Measurements from ENCODE around the gene TRABD2B.

Gene TRABD2B

DNA sequence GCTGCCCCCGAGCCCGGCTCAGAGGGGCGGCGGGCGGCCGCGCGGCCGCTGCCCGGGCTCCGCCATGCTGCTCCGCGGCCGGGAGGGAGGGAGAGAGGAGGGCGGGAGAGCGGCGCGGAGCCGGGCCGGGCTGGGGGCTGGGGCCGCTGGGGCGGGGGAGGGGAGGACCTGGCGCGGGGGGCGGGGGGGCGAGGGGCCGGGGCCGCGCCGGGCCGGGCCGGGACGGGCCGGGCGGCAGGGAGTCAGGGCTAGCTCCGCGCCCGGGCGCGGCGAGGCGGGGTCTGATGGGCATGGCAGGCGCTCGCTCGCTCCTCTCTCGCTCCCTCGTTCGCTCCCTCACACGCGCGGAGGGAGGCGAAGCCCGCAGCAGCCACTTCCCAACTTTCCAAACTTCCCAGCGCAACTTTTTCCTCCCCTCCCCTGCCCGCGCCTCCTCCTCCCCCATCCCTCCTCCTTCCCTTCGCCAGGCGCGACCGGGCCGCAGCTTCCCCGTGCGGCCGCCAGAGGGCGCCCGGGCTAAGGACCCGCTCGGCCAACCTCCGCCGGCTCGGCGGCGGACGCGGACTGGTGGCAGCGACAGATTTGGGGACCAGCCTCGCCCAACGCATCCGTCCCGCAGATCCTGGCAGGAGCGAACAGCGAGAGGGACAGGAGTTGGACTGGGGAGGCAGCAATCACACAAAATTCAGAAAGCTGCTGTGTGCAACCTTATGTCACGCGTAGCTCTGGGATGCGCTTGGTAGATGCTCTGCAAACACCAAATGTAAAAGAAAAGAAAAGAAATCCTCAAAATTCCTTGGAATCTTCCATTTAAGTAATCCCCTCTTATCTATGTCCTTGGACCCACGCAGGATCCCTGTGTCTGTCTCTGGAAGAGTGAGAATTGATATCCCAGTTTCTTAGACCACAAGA is at the start of gene TRABD2B:
TSS of gene TRABD2B (minus strand) at position 97 of the 912 bp plus-strand sequence.
- TF ChIP-seq, protein P1, sequence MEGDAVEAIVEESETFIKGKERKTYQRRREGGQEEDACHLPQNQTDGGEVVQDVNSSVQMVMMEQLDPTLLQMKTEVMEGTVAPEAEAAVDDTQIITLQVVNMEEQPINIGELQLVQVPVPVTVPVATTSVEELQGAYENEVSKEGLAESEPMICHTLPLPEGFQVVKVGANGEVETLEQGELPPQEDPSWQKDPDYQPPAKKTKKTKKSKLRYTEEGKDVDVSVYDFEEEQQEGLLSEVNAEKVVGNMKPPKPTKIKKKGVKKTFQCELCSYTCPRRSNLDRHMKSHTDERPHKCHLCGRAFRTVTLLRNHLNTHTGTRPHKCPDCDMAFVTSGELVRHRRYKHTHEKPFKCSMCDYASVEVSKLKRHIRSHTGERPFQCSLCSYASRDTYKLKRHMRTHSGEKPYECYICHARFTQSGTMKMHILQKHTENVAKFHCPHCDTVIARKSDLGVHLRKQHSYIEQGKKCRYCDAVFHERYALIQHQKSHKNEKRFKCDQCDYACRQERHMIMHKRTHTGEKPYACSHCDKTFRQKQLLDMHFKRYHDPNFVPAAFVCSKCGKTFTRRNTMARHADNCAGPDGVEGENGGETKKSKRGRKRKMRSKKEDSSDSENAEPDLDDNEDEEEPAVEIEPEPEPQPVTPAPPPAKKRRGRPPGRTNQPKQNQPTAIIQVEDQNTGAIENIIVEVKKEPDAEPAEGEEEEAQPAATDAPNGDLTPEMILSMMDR (IDR thresholded peaks at IDR 0.05; ENCODE audit: extremely low read depth, missing control alignments): peak; percentile 95
- peak; percentile 96 for DNase-seq (ENCODE audit: low spot score)

DNA sequence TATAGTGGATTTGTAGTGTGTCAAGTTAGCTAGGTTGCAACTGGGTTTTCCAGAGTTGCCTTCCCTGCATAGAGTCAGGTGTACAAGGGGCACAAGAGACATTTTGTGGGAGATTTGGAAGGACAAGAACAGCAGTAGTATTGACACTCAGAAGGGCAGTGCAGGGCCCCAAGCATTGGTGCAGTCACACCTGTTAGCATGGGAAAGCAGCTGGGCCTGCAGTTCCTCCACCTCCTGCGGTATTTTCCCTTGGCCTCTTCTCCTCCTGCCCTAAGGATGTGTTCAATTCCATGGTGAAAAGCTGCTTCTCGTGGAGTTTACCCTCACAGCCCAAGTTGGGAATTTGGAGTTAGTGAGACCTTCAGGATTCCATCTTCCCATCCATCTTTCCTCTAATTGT is 47.1 kb upstream of the TRABD2B start:
- no peak for DNase-seq (ENCODE audit: low spot score)
- TF ChIP-seq, protein P1 (IDR thresholded peaks at IDR 0.05; ENCODE audit: extremely low read depth, missing control alignments): no peak

DNA sequence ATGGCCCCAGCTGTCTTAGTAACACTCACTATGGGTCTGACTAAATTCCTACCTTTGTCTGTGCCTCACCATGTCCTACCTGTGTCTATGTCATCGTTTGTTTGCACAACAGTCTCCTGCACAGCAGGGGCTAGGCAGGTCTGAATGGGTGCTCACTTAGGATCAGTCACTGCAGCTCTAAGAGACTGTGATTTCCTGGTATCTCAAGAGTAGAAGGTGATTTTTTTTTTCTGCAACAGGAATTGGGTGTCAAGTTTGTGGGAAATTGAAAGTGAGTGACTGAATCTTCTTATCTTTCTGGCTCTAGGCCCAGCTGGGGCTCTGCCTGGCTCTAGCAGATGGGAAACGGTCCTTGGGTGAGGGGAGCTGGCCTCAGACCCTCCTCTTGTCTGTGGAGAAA is 46.4 kb upstream of the TRABD2B start:
- TF ChIP-seq, protein P1 (IDR thresholded peaks at IDR 0.05; ENCODE audit: extremely low read depth, missing control alignments): no peak
- DNase-seq (ENCODE audit: low spot score): no peak

DNA sequence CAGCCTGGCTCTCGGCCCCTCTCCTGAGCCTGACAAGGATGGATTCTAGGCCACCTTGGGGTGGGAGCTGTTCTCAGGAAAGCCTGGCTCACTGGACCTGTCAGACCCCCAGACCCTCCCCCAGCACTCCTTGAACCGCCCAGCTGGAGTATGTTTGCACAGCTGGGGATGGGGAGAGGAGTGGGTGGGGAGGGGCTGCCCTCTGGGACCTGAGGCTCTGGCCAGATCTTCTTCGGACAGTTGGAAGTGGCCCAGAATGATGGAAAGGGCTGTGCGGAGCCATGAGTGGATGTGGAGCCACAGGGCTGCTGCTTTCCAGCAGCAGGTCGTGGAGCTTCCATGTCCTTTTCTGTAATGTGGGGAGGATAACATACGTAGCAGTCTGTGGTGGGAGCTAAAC is 43.0 kb upstream of the TRABD2B start:
- no peak for DNase-seq (ENCODE audit: low spot score)
- TF ChIP-seq, protein P1 (IDR thresholded peaks at IDR 0.05; ENCODE audit: extremely low read depth, missing control alignments): no peak

DNA sequence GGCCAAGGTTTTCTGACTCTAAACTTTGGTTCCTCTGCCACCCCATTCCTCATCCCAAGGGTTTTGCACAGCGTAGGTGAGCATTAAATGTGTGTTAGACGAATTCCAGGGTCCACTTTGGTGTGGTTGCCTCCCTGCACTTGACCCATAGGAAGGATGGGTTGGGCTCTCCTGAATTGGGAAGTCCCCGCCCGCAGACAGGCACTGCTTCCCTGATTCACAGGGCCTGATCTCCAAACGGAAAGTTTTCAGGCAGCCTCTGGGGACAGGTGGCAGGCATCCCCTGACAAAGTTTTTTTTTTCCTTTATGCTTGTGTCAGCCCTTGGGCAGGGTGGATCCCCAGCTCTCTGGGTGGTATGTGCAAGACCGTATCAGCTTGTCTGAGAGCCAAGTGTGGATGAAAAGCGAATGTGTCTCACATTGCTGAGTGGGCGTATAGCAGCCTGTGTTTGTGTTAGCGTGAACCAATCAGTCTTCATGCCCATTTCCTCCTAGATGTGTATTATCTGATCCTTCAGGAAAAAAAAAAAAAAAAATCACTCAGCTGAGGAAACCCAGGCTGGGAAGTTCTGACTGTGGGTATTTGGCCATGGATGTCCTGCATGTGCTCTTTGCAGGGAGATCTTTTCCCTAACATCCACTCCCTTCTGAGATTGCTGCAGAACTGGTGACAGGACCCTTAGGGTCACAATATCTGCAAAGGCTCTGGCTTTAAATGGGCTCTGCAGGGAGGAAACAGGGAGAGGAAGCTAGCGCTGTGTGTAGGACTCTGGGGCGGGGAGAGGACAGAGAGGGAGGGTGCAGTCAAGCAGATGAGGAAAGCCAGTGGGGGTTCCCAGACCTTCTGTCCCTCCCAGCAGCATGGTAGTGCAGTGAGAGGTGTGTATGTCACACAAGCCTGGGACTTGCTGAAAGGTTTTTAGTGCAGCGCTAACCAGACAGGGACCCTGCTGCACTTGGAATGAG is 42.2 kb upstream of the TRABD2B start:
- peak; percentile 18 for DNase-seq (ENCODE audit: low spot score)
- TF ChIP-seq, protein P1 (IDR thresholded peaks at IDR 0.05; ENCODE audit: extremely low read depth, missing control alignments): no peak

DNA sequence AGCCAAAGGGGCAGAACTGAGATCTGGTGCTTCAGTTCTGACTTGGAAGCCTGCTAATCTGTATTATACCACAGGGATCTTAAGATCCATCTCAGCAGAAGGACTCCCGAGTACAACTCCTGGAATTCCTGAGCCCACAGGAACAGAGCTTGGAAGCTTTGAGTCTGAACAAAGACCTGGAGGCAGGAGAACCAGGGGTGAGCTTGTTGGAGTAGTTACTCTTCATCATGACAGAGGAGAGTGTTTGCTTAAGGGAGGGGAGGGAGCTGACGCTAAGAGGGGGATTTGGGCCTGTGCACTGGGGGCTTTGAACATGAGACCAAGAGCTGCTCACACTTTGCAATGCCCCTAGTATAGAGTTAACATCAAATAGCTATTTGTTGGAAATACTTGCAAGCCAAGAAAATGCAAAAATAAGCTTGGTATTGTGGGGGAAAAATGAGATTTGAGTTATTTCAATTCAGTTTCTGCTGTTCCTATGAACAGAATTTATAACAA is 41.1 kb upstream of the TRABD2B start:
- TF ChIP-seq, protein P1 (IDR thresholded peaks at IDR 0.05; ENCODE audit: extremely low read depth, missing control alignments): no peak
- DNase-seq (ENCODE audit: low spot score): no peak

Measured in GM20000 (cell line).